Ovary (tissue), 3 donors: ENCODE measurements around the gene ITGB5.

ENCODE experiments used
- CTCF ChIP-seq, 3 donors: fragments of 450-650 bp in 2 of 3; fragments of 200-600 bp in 1 of 3; IDR thresholded peaks; one replicate each; pipeline versions ENCODE4 v1.5.1 to v1.8.0; 2016 to 2022; ENCODE audit warnings: antibody characterized with exemption in 3 of 3, mild to moderate bottlenecking in 1 of 3
- POLR2A ChIP-seq: fragments of 450-650 bp; IDR thresholded peaks from one replicate; pipeline ENCODE4 v1.6.1; 2017; ENCODE audit warnings: antibody characterized with exemption, mild to moderate bottlenecking, moderate library complexity
- donor health status: DM: no; HTN: no; CAD: no.

- TF ChIP-seq CTCF (IDR thresholded peaks at IDR 0.05) (no peak), POLR2A (no peak)
Measured at GRCh38 chr3:124881976-124882697, 5.0 kb downstream of the ITGB5 start.
